Osteoblast (primary cell): Measurements from ENCODE around the gene GNLY. TPM values are rescaled to one million over a fixed set of nuclear protein-coding genes. Genes with fewer than 3 reads are reported as not detected.
A peak's percentile ranks its signal among the peaks of the same experiment; 100 is the strongest.

ENCODE experiments used
- DNase-seq: peaks from one replicate; pipeline ENCODE4 v3.0.0; 2011; ENCODE audit warnings: low spot score, mixed read lengths; ENCODE audit not compliant: insufficient read length; ENCODE audit errors: missing footprints
- H2AFZ ChIP-seq: 2 replicates; pipeline ENCODE4 v1.6.0; 2011; ENCODE audit warnings: mild to moderate bottlenecking, low read length
- H3K27ac ChIP-seq: 2 replicates; pipeline ENCODE4 v1.5.1; 2011; ENCODE audit warnings: mild to moderate bottlenecking, low read depth, low read length, moderate library complexity
- H3K27me3 ChIP-seq: 2 replicates; pipeline ENCODE4 v1.6.0; 2012; ENCODE audit warnings: mild to moderate bottlenecking, control low read depth, inconsistent platforms, low read length, moderate library complexity; ENCODE audit not compliant: insufficient read depth
- H3K36me3 ChIP-seq: 2 replicates; pipeline ENCODE4 v1.5.1; 2011; ENCODE audit warnings: mild to moderate bottlenecking, low read length, control low read depth, moderate library complexity; ENCODE audit not compliant: insufficient read depth
- H3K4me1 ChIP-seq: 2 replicates; pipeline ENCODE4 v1.5.1; 2011; ENCODE audit warnings: mild to moderate bottlenecking, low read length, control low read depth, moderate library complexity; ENCODE audit not compliant: insufficient read depth
- H3K4me2 ChIP-seq: 2 replicates; pipeline ENCODE4 v1.6.0; 2011; ENCODE audit warnings: mild to moderate bottlenecking, low read length; ENCODE audit not compliant: insufficient read depth
- H3K4me3 ChIP-seq: fragments of 200-600 bp; sonication (generic); 3 replicates; pipeline ENCODE4 v1.5.1; 2012; ENCODE audit warnings: mild to moderate bottlenecking, low read length, inconsistent platforms; ENCODE audit not compliant: insufficient read depth
- H3K79me2 ChIP-seq: 2 replicates; pipeline ENCODE4 v1.6.0; 2012; ENCODE audit warnings: mild to moderate bottlenecking, low read length, control low read depth, inconsistent platforms; ENCODE audit not compliant: insufficient read depth
- H3K9me3 ChIP-seq: 2 replicates; pipeline ENCODE4 v1.5.1; 2011; ENCODE audit warnings: low read depth, low read length, control low read depth
- H4K20me1 ChIP-seq: 2 replicates; pipeline ENCODE4 v1.6.0; 2012; ENCODE audit warnings: mild to moderate bottlenecking, low read length, control low read depth; ENCODE audit not compliant: insufficient read depth
- total RNA-seq: library from RNA; depleted of rRNA; stranded (reverse); fragments of >200 nt; gene quantifications from 2 replicates; pipeline ENCODE4 v1.2.3, GENCODE V29; 2012
- TF ChIP-seq, protein P1 (sequence below): IDR thresholded peaks from 2 replicates; pipeline ENCODE4 v1.5.1; 2011; ENCODE audit warnings: mild to moderate bottlenecking, low read depth, low read length, moderate library complexity; ENCODE audit errors: extremely low read depth

Gene GNLY
- total RNA-seq, 1 donor: not detected

DNA sequence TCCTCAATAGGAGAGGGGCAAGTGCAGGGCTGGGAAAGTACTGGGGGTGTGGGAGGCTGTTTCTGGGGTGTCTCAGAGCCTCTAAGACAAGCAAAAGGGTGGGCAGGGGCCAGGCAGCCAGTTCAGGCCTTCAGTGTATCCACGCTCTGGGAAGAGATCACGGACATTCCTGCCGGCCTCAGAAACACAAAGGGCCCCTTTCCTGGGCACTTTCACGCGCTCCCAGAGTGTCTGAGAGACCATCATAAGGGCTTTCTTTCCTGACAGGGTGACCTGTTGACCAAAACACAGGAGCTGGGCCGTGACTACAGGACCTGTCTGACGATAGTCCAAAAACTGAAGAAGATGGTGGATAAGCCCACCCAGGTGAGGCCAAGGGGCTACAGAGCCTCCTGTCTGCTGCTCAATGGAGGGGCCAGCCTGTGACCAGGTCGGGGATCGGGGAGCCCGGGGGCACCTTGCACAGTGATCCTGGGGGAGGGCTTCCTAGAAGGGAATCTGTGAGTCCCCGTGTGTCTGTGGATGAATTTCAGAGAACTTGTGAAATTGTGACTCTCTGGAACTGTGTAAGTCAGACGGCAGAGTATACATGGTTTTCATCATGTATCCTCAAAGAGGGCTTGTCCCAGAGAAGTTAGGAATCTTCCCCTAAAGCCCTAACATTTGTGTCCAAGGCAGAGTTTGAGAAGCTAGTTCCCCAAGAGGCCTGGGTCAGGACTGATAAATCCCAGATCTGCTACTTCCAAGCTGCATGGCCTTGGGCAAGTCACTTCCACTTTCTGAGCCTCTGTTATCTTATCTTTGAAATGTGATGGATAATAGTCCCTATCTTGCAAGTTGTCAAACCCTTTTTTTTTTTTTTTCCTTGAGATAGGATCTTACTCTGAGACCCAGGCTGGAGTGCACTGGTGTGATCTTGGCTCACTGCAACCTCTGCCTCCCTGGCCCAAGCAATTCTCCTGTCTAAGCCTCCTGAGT is 1.8 kb downstream of the GNLY start:
- no peaks in the 10 kb centered on the region for H3K36me3 ChIP-seq
- no peak overlapping the region for H3K27ac ChIP-seq
- no peak overlapping the region for H2AFZ ChIP-seq
- peak; percentile 6 for DNase-seq
- TF ChIP-seq, protein P1, sequence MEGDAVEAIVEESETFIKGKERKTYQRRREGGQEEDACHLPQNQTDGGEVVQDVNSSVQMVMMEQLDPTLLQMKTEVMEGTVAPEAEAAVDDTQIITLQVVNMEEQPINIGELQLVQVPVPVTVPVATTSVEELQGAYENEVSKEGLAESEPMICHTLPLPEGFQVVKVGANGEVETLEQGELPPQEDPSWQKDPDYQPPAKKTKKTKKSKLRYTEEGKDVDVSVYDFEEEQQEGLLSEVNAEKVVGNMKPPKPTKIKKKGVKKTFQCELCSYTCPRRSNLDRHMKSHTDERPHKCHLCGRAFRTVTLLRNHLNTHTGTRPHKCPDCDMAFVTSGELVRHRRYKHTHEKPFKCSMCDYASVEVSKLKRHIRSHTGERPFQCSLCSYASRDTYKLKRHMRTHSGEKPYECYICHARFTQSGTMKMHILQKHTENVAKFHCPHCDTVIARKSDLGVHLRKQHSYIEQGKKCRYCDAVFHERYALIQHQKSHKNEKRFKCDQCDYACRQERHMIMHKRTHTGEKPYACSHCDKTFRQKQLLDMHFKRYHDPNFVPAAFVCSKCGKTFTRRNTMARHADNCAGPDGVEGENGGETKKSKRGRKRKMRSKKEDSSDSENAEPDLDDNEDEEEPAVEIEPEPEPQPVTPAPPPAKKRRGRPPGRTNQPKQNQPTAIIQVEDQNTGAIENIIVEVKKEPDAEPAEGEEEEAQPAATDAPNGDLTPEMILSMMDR: no peak
- H3K4me1 ChIP-seq: no peaks in the 10 kb centered on the region
- H3K4me2 ChIP-seq: no peak overlapping the region
- no peaks in the 10 kb centered on the region for H3K79me2 ChIP-seq
- H3K9me3 ChIP-seq: no peaks in the 10 kb centered on the region
- no peaks in the 10 kb centered on the region for H3K27me3 ChIP-seq
- H4K20me1 ChIP-seq: no peaks in the 10 kb centered on the region
- H3K4me3 ChIP-seq: no peak overlapping the region

DNA sequence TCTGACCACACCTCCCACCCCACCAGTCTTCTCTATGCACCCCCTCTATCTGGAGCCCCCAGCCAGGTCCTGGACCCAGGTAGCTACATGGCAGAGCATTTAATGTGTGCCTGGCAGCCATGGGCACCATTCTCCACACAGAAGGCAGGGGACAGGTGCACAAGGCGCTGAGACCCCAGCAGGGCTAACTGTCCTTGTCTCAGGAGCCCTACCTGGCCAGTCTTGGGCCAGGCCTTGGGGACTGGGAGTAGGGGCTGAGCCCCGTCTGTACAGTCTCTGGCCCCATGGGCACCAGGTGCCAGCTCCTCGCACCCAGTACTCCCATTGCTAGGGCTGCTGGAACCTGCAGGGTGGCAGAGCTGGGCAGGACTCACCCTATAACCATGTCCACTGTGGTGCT is 2.9 kb downstream of the GNLY start:
- H3K27ac ChIP-seq: no peak overlapping the region
- no peaks in the 10 kb centered on the region for H3K27me3 ChIP-seq
- H3K79me2 ChIP-seq: no peaks in the 10 kb centered on the region
- H2AFZ ChIP-seq: no peak overlapping the region
- no peaks in the 10 kb centered on the region for H3K36me3 ChIP-seq
- peak; percentile 3 for DNase-seq
- no peak overlapping the region for H3K4me2 ChIP-seq
- peaks cover 7% of the 10 kb centered on the region for H3K4me1 ChIP-seq
- TF ChIP-seq, protein P1: no peak
- no peaks in the 10 kb centered on the region for H3K9me3 ChIP-seq
- no peak overlapping the region for H3K4me3 ChIP-seq
- H4K20me1 ChIP-seq: no peaks in the 10 kb centered on the region

DNA sequence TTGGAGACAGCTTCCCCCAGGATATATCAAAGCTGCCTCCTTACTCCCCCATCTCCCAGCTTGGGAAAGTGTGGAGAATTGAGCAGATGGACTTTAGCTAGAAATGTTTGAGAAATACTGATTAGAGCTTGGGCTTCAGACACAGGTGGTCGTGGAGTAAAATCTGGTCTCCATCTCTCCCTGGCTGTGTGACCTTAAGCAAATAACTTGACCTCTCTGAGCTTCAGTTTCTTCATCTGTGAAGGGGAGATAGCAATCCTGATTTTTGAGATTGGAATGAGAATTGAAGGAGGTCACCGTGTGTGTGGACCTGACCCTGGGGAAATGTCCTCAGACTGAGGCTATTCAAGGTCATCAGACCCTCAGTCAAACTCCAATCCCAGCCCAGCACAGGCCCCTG is 3.6 kb downstream of the GNLY start:
- Histone ChIP-seq H3K4me2 (no peak overlapping the region), H4K20me1 (no peaks in the 10 kb centered on the region), H2AFZ (no peak overlapping the region), H3K79me2 (no peaks in the 10 kb centered on the region), H3K4me1 (peaks cover 13% of the 10 kb centered on the region), H3K27ac (no peak overlapping the region), H3K36me3 (no peaks in the 10 kb centered on the region), H3K27me3 (no peaks in the 10 kb centered on the region), H3K9me3 (no peaks in the 10 kb centered on the region), H3K4me3 (no peak overlapping the region)
- TF ChIP-seq, protein P1: no peak
- no peak for DNase-seq

DNA sequence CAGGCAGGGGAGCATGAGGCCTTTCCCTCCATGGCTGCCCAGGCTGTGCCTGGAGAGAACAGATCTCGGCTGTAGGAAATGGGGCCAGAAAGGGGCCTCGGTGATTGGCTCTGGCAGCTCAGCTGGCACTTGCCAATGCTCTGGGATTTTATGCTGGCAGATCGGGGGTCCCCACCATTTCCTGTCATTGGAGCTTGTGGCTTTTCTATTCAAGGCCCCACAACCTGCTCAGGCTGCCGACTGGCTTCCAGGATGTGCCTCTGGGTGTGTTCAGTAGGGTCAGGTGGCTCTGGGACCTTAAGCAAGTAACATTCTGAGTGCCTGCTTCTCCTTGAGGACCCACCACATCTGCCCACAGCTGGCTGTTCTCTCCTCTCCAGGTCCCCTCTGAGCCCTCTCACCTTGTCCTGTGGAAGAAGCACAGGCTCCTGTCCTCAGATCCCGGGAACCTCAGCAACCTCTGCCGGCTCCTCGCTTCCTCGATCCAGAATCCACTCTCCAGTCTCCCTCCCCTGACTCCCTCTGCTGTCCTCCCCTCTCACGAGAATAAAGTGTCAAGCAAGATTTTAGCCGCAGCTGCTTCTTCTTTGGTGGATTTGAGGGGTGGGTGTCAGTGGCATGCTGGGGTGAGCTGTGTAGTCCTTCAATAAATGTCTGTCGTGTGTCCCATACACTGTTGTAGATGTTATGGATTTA is 4.2 kb downstream of the GNLY start:
- H3K79me2 ChIP-seq: no peaks in the 10 kb centered on the region
- no peaks in the 10 kb centered on the region for H4K20me1 ChIP-seq
- H3K36me3 ChIP-seq: no peaks in the 10 kb centered on the region
- H2AFZ ChIP-seq: no peak overlapping the region
- H3K9me3 ChIP-seq: no peaks in the 10 kb centered on the region
- H3K4me3 ChIP-seq: no peak overlapping the region
- TF ChIP-seq, protein P1: no peak
- peak; percentile 64 for DNase-seq
- H3K27ac ChIP-seq: no peak overlapping the region
- peaks cover 13% of the 10 kb centered on the region for H3K4me1 ChIP-seq
- H3K27me3 ChIP-seq: no peaks in the 10 kb centered on the region
- no peak overlapping the region for H3K4me2 ChIP-seq
